DOHH2 (cell line): Measurements from ENCODE around the gene PLCG2.

Experiments used
- H3F3A ChIP-seq: fragments of 200-600 bp; sonication (generic), shearing (Covaris generic); 2 replicates; pipeline ENCODE4 v1.6.0; 2016; ENCODE audit warnings: antibody characterized with exemption, mild to moderate bottlenecking; ENCODE audit not compliant: control insufficient read depth, insufficient read depth
- H3K27ac ChIP-seq: fragments of 200-600 bp; sonication (generic); 2 replicates; pipeline ENCODE4 v1.5.1; 2014; ENCODE audit warnings: low read depth, mild to moderate bottlenecking, low read length, moderate library complexity
- H3K27me3 ChIP-seq: fragments of 200-600 bp; sonication (generic); 2 replicates; pipeline ENCODE4 v1.6.1; 2014; ENCODE audit warnings: mild to moderate bottlenecking, low read length, mixed read lengths; ENCODE audit not compliant: control insufficient read depth
- H3K36me3 ChIP-seq: fragments of 200-600 bp; sonication (generic); 2 replicates; pipeline ENCODE4 v1.6.1; 2014; ENCODE audit warnings: mild to moderate bottlenecking, low read length, moderate library complexity, mixed read lengths; ENCODE audit not compliant: control insufficient read depth
- H3K4me1 ChIP-seq: fragments of 200-600 bp; sonication (generic); 2 replicates; pipeline ENCODE4 v1.6.1; 2014; ENCODE audit warnings: mild to moderate bottlenecking, low read length, mixed read lengths; ENCODE audit not compliant: control insufficient read depth
- H3K4me2 ChIP-seq: fragments of 200-600 bp; sonication (generic); 2 replicates; pipeline ENCODE4 v1.6.0; 2014; ENCODE audit warnings: mild to moderate bottlenecking, low read length, moderate library complexity
- H3K4me3 ChIP-seq: fragments of 200-600 bp; sonication (generic); 2 replicates; pipeline ENCODE4 v1.5.1; 2014; ENCODE audit warnings: mild to moderate bottlenecking, low read length, mixed read lengths
- H3K79me2 ChIP-seq: fragments of 200-600 bp; sonication (generic); 2 replicates; pipeline ENCODE4 v1.6.1; 2014; ENCODE audit warnings: mild to moderate bottlenecking, low read length, mixed read lengths; ENCODE audit not compliant: control insufficient read depth
- H3K9me2 ChIP-seq: fragments of 200-600 bp; sonication (generic); replicated peaks from 2 replicates; pipeline ENCODE4 v1.6.1; 2014; ENCODE audit warnings: mild to moderate bottlenecking, low read length, mixed read lengths; ENCODE audit not compliant: control insufficient read depth
- H3K9me3 ChIP-seq: fragments of 200-600 bp; sonication (generic); 2 replicates; pipeline ENCODE4 v1.6.1; 2014; ENCODE audit warnings: antibody characterized with exemption, low read length, mixed read lengths; ENCODE audit not compliant: control insufficient read depth, insufficient read depth
- H4K20me1 ChIP-seq: fragments of 200-600 bp; sonication (generic); 2 replicates; pipeline ENCODE4 v1.6.0; 2014; ENCODE audit warnings: low read depth, mild to moderate bottlenecking, antibody characterized with exemption, low read length, moderate library complexity; ENCODE audit not compliant: control insufficient read depth, insufficient read depth
- EZH2phosphoT487 ChIP-seq: fragments of 200-600 bp; sonication (generic); IDR thresholded peaks from 2 replicates; pipeline ENCODE4 v1.6.1; 2017; ENCODE audit warnings: borderline replicate concordance, mild to moderate bottlenecking, antibody characterized with exemption, low read length, moderate library complexity, mixed read lengths
- TF ChIP-seq, protein P1 (sequence below): fragments of 200-600 bp; sonication (generic); IDR thresholded peaks from one replicate; pipeline ENCODE4 v1.5.1; 2014; ENCODE audit warnings: antibody characterized with exemption, mild to moderate bottlenecking, low read depth, low read length; ENCODE audit not compliant: poor library complexity, severe bottlenecking

Gene PLCG2

DNA sequence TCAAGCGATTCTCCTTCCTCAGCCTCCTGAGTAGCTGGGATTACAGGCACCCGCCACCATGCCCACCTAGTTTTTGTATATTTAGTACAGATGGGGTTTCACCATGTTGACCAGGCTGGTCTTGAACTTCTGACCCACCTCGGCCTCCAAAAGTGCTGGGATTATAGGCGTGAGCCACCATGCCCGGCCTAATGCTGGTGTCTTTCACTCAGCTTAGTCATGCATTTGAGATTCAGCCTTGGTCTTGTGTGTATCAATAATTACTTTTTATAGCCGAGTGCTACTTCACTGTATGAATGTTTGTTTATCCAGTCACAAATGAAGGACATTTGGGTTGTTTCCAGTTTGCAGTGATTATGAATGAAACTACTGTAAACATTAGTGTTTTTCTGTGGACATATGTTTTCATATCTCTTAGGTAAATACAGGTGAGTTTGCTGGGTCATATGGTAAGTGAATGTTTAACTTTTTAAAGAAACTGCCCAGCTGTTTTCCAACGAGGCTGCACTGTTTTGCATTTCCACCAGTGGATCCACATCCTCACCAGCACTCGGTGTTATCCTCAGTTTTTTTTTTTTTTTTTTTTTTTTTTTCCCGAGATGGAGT is 11.0 kb upstream of the PLCG2 start:
- peaks cover 7% of the 10 kb centered on the region; the same call in 1 of the 2 replicates for H3F3A ChIP-seq
- H3K9me2 ChIP-seq: no peaks in the 10 kb centered on the region
- no peaks in the 10 kb centered on the region for H4K20me1 ChIP-seq
- no peak overlapping the region for H3K27ac ChIP-seq
- H3K4me3 ChIP-seq: no peak overlapping the region
- no peaks in the 10 kb centered on the region for H3K9me3 ChIP-seq
- TF ChIP-seq, protein P1, sequence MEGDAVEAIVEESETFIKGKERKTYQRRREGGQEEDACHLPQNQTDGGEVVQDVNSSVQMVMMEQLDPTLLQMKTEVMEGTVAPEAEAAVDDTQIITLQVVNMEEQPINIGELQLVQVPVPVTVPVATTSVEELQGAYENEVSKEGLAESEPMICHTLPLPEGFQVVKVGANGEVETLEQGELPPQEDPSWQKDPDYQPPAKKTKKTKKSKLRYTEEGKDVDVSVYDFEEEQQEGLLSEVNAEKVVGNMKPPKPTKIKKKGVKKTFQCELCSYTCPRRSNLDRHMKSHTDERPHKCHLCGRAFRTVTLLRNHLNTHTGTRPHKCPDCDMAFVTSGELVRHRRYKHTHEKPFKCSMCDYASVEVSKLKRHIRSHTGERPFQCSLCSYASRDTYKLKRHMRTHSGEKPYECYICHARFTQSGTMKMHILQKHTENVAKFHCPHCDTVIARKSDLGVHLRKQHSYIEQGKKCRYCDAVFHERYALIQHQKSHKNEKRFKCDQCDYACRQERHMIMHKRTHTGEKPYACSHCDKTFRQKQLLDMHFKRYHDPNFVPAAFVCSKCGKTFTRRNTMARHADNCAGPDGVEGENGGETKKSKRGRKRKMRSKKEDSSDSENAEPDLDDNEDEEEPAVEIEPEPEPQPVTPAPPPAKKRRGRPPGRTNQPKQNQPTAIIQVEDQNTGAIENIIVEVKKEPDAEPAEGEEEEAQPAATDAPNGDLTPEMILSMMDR: no peak
- TF ChIP-seq EZH2phosphoT487: no peak
- H3K36me3 ChIP-seq: peaks cover 12% of the 10 kb centered on the region
- H3K79me2 ChIP-seq: peaks cover 2% of the 10 kb centered on the region; the same call in 1 of the 2 replicates
- H3K4me2 ChIP-seq: no peak overlapping the region
- peaks cover 33% of the 10 kb centered on the region for H3K4me1 ChIP-seq
- H3K27me3 ChIP-seq: no peaks in the 10 kb centered on the region

DNA sequence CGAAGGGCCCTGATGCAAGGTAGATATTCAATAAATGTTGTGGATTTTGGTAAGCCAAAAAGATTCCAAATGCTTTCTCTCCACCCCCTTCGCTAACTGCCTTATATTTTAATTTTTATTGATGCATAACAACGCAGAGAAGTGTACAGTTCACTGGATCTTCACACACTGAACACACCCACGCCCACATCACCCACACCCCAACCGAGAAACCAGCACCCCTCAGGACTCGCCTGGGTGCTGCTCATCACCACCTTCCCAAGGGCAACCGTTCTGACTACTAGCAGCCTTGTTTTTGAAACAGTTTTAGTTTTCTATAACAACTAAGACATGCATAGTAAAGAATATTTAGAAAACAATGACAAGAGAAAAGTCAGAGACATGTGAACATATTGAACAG is 9.1 kb upstream of the PLCG2 start:
- Histone ChIP-seq H3K27ac (no peak overlapping the region), H3F3A (peaks cover 15% of the 10 kb centered on the region), H3K36me3 (peaks cover 18% of the 10 kb centered on the region), H3K79me2 (peaks cover 10% of the 10 kb centered on the region), H3K9me2 (no peaks in the 10 kb centered on the region), H3K27me3 (no peaks in the 10 kb centered on the region), H3K4me2 (no peak overlapping the region), H4K20me1 (no peaks in the 10 kb centered on the region), H3K9me3 (no peaks in the 10 kb centered on the region), H3K4me1 (peaks cover 52% of the 10 kb centered on the region), H3K4me3 (no peak overlapping the region)
- TF ChIP-seq, protein P1: no peak
- TF ChIP-seq EZH2phosphoT487: no peak

DNA sequence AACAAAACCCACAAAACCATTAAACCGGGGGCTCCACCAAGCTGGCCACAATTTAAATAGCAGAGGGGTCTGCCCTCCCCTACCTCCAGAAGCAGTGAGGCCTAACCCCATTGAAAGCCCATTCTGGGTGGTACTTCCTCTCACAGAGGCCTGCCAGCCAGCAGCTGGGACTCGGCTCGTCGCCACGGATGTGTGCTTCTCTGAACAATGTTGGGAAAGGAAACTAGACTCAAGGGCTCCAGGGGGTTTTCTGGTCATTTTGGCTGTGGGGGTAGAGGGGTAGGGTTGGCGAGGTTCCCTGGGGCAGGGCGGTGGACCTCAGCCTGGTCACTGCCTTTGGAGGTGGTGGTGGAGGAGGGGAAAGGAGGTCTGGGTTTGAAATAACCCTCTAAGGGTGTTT is 4.7 kb upstream of the PLCG2 start:
- H3F3A ChIP-seq: peaks cover 36% of the 10 kb centered on the region
- peak overlapping the region; percentile 48 for H3K4me3 ChIP-seq
- H3K9me2 ChIP-seq: no peaks in the 10 kb centered on the region
- no peaks in the 10 kb centered on the region for H4K20me1 ChIP-seq
- no peaks in the 10 kb centered on the region for H3K9me3 ChIP-seq
- peak overlapping the region; percentile 71 for H3K4me2 ChIP-seq
- H3K36me3 ChIP-seq: peaks cover 8% of the 10 kb centered on the region
- peak overlapping the region; percentile 81 for H3K27ac ChIP-seq
- H3K4me1 ChIP-seq: peaks cover 84% of the 10 kb centered on the region
- peaks cover 15% of the 10 kb centered on the region for H3K79me2 ChIP-seq
- H3K27me3 ChIP-seq: no peaks in the 10 kb centered on the region
- TF ChIP-seq, protein P1: no peak
- no peak for TF ChIP-seq EZH2phosphoT487
